Omental fat pad (tissue), 4 donors: ENCODE data around the gene IFNA1. TPM values are rescaled to one million over a fixed set of nuclear protein-coding genes. Genes with fewer than 3 reads are reported as not detected.
A peak's percentile ranks its signal among the peaks of the same experiment; 100 is the strongest.

Experiments
- ATAC-seq: fragments of 150-250 bp; one replicate; pipeline ENCODE4 v1.9.1; 2016; ENCODE audit warnings: mild to moderate bottlenecking, moderate library complexity; ENCODE audit not compliant: low FRiP score
- DNase-seq: peaks from one replicate; pipeline ENCODE4 v3.0.0-alpha.2; 2019; ENCODE audit warnings: low spot score
- total RNA-seq, 4 donors: library from RNA; depleted of rRNA; stranded (reverse); fragments of >200 nt; gene quantifications; one replicate each; pipeline ENCODE4 v1.1.0, GENCODE V29; 2016
- TF ChIP-seq, protein P1 (sequence below), 3 donors: fragments of 450-650 bp; IDR thresholded peaks; one replicate each; pipeline ENCODE4 v1.5.1; 2016 to 2017; ENCODE audit warnings: antibody characterized with exemption in 3 of 3, mild to moderate bottlenecking in 3 of 3, moderate library complexity in 2 of 3

Gene IFNA1
- total RNA-seq, 4 donors from 2014 or later = not detected

DNA sequence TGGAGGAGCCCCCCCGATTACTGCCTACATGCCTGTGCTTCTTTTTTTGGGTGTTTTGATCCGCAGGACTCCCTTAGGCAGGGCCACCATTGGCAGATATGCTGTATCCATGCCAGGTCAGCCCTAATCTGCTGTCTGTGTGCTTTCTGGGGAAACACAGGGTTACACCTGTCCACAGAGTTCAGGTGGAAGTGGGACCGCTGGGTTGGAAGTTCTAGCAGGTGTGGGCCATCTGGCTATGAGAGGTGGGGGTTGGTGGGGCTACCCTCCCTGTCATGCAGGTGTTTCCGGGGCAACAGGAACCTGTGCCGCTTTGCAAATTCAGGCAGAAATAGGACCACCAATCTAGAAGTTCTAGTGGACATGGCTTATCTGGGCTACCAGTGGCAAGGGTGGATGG, 24.9 kb downstream of the IFNA1 start:
- ATAC-seq = no peak
- no peak for DNase-seq
- TF ChIP-seq, protein P1, sequence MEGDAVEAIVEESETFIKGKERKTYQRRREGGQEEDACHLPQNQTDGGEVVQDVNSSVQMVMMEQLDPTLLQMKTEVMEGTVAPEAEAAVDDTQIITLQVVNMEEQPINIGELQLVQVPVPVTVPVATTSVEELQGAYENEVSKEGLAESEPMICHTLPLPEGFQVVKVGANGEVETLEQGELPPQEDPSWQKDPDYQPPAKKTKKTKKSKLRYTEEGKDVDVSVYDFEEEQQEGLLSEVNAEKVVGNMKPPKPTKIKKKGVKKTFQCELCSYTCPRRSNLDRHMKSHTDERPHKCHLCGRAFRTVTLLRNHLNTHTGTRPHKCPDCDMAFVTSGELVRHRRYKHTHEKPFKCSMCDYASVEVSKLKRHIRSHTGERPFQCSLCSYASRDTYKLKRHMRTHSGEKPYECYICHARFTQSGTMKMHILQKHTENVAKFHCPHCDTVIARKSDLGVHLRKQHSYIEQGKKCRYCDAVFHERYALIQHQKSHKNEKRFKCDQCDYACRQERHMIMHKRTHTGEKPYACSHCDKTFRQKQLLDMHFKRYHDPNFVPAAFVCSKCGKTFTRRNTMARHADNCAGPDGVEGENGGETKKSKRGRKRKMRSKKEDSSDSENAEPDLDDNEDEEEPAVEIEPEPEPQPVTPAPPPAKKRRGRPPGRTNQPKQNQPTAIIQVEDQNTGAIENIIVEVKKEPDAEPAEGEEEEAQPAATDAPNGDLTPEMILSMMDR (IDR thresholded peaks at IDR 0.05) = no peak

DNA sequence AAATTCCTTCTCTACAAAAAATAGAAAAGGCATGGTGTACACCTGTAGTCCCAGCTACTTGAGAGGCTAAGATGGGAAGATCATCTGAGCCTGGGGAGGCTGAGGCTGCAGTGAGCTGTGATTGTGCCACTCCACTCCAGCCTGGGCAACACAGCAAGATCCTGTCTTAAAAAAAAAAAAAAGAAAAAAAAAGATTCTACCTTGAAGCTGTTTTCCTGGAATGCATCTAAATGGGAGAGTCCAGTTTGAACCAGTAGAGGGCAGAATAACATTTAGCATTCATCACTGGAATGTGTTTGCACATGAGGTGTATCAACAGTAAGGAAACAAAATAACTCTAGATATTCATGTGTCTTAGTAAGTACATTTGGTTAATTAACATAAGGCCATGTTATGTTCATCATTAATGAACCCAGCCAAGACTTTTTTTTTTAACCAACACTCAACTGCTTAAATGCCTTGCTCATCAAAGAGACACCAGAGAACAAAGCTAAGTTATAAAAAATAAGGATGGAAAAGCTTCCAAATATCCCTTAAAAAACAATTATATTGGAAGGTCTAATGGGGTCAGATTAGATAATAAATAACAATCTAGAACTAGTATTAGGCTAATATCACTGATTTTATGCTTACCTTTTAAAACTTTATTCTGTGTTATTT, 25.8 kb downstream of the IFNA1 start:
- TF ChIP-seq, protein P1 (IDR thresholded peaks at IDR 0.05) = no peak
- DNase-seq = no peak
- no peak for ATAC-seq

DNA sequence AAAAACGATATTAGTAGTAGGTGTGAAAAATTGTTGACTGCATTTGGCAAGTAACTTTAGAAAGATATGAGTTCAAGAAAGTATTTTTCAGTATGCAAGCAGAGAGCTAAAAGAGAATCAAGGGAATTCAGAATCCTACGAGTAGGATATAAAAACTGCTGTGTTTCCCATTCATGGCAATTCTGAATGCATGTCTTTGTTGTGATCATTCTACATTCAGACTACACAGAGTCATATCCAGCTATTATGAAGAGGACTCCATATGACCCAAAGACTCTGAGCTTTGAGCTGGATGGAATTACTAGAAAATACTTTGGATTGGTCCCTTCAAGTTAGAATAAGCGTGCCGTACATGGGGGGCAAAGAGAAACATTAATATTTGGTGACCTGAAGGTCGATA, 29.9 kb downstream of the IFNA1 start:
- TF ChIP-seq, protein P1 (IDR thresholded peaks at IDR 0.05) = no peak
- ATAC-seq (no peak), DNase-seq (no peak)

DNA sequence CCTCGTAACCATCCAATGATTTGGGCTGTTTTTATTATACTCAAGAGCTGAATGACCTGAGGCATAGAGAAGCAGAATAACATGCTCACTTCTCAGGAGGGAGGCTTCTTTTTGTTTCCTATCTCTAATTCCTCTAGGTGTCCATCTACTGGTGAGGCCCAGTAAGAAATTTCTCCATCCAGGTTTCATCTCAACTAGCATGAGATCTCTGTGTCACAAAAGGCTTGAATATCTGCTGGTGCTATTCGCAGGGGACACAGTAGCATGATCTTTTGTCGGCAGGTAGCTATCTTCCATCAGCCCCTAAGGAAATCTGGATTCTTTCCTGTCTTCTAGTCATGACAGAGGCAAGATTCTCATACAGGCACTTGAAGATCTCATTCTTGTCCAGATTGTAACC, 33.0 kb downstream of the IFNA1 start:
- DNase-seq (no peak), ATAC-seq (no peak)
- TF ChIP-seq, protein P1 (IDR thresholded peaks at IDR 0.05) = no peak

DNA sequence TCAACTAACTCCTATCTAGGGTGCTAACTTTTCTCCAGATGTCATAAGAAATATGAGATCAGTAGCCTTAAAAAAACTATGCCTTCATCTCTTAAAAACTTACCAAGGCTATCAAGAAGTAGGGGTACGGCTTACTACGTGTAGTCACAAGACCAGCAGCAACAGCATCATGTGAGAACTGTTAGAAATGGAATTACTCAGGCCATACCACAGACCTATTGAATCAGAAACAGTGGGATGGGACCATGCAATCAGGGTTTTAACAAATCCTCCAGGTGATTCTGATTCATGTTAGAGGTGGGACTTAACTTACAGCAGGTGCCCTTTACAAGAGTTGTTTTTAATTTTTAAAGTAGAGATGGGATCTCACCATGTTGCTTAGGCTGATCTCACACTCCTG, 37.2 kb downstream of the IFNA1 start:
- ATAC-seq (no peak), DNase-seq (no peak)
- TF ChIP-seq, protein P1 (IDR thresholded peaks at IDR 0.05) = no peak

DNA sequence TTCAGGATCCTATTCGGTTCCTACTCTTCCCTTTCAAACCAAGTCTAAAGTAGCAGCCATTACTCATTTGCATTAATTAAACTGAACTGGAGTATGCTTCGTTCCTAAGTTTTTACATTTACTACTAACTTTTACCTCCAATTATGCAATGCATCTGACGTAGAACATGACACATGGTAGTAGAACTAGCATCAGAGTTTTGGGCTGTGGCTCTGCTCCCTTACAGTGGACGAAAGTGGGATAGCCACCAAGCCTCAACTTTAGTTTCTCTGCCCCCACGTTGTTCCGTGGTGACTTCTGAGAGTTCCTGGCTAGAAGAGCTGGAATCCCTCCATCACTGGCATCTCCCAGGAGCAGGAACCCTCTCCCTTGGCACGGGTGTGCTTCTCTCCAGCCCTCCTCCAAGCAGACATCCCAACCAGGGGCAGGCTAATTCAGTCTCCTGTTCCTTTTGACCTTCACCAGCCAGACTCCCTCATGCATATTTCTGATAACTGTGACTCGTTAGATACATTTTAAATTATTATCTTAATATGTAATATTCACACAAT, 39.0 kb downstream of the IFNA1 start:
- TF ChIP-seq, protein P1 (IDR thresholded peaks at IDR 0.05) = no peak
- no peak for DNase-seq
- peak; percentile 64 for ATAC-seq

DNA sequence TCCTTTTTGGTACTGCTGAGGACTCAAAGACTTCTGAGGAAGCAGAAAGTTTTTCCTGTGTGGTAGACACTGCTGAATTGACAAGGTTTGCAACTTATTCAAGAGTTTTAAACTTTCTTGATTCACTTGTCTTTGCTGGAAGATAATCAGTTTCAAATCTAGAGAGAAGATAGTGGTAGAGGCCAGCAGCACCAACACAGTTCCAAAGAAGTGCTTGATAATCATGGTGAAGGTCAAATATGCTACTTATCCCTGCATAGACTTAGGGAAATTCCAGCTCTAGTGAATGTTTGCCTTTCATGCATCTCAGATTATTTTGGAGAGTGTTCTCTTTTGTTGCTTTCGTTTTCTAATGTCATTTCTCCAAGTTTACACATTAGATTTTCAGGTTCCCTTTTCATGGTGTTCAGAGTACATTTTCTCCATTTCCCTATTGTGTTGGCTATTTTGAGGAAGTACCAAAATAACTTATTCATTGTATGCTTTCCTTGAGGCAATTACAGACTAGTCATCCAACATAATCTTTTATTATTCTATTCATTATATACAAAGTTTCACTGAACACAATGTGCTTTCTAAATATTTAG, 41.3 kb downstream of the IFNA1 start:
- TF ChIP-seq, protein P1 (IDR thresholded peaks at IDR 0.05) = no peak
- ATAC-seq (no peak), DNase-seq (no peak)
